B cell (primary cell): Measurements from ENCODE around the gene SESN3. TPM values are rescaled to one million over a fixed set of nuclear protein-coding genes. Genes with fewer than 3 reads are reported as not detected.
A peak's percentile ranks its signal among the peaks of the same experiment; 100 is the strongest.

Experiments
- ATAC-seq: fragments of 200-7000 bp; cut with Tn5 transposase; one replicate; pipeline ENCODE4 v1.10.0; 2021; ENCODE audit warnings: low read depth, mild to moderate bottlenecking, moderate number of reproducible peaks, moderate library complexity
- CTCF ChIA-PET: fragments of 350-600 bp; sonication (Branson Sonifier 250); formaldehyde crosslinking; loops from one replicate; lab custom pipeline; 2021; ENCODE audit warnings: antibody characterized with exemption, inconsistent platforms; lab: Charles Lee
- POLR2A ChIA-PET: fragments of 350-600 bp; sonication (Branson Sonifier 250); formaldehyde crosslinking; loops from one replicate; lab custom pipeline; 2021; ENCODE audit warnings: antibody characterized with exemption; lab: Charles Lee
- DNase-seq: peaks from one replicate; pipeline ENCODE4 v3.0.0; 2013
- H2AFZ ChIP-seq: 2 replicates; pipeline ENCODE4 v1.6.1; 2012; ENCODE audit warnings: mild to moderate bottlenecking, low read depth, low read length; ENCODE audit not compliant: insufficient read depth, poor library complexity, severe bottlenecking
- H3K27ac ChIP-seq, 2 donors: 1 replicate in 1 of 2; 2 replicates in 1 of 2; pipeline ENCODE4 v1.5.1; 2012 to 2013; ENCODE audit warnings: low read length in 2 of 2, mild to moderate bottlenecking in 2 of 2, moderate library complexity in 1 of 2
- H3K27me3 ChIP-seq, 4 experiments: fragments of 200-600 bp in 1 of 4; sonication (generic) in 1 of 4; replicated peaks in 1 of 4; 1 replicate in 2 of 4; 2 replicates in 2 of 4; pipeline versions ENCODE4 v1.6.1 to v1.7.0; 2013 to 2016; ENCODE audit warnings: low read length in 3 of 4, mild to moderate bottlenecking in 2 of 4, mixed read lengths in 1 of 4, moderate library complexity in 1 of 4; ENCODE audit not compliant: insufficient read depth in 4 of 4, control insufficient read depth in 3 of 4; ENCODE audit errors: control extremely low read depth in 1 of 4
- H3K36me3 ChIP-seq, 2 experiments: replicated peaks in 1 of 2; 1 replicate in 1 of 2; 2 replicates in 1 of 2; pipeline versions ENCODE4 v1.6.1 to v1.7.1; 2013; ENCODE audit warnings: low read length in 1 of 2; ENCODE audit not compliant: insufficient read depth in 2 of 2, control insufficient read depth in 1 of 2; ENCODE audit errors: control extremely low read depth in 1 of 2, extremely low read depth in 1 of 2
- H3K4me1 ChIP-seq, 2 donors: fragments of 200-600 bp in 1 of 2; sonication (generic) in 1 of 2; 1 replicate in 1 of 2; 2 replicates in 1 of 2; pipeline versions ENCODE4 v1.5.1 to v1.6.1; 2013 to 2017; ENCODE audit warnings: low read length in 2 of 2; ENCODE audit not compliant: control insufficient read depth in 2 of 2, insufficient read depth in 2 of 2
- H3K4me2 ChIP-seq: replicated peaks from 2 replicates; pipeline ENCODE3; 2012; ENCODE audit warnings: mild to moderate bottlenecking, low read depth, low read length; ENCODE audit not compliant: poor library complexity, severe bottlenecking
- H3K4me3 ChIP-seq, 5 experiments: fragments of 200-600 bp in 1 of 5; sonication (generic) in 1 of 5; 1 replicate in 3 of 5; 2 replicates in 2 of 5; pipeline versions ENCODE4 v1.5.1 to v1.7.0; 2011 to 2016; ENCODE audit warnings: low read length in 4 of 5, mild to moderate bottlenecking in 4 of 5, low read depth in 2 of 5, control low read depth in 1 of 5, moderate library complexity in 1 of 5; ENCODE audit not compliant: insufficient read depth in 1 of 5; ENCODE audit errors: control extremely low read depth in 1 of 5, extremely low read depth in 1 of 5
- H3K79me2 ChIP-seq: fragments of 200-600 bp; sonication (generic); one replicate; pipeline ENCODE4 v1.6.0; 2016; ENCODE audit warnings: low read length; ENCODE audit not compliant: control insufficient read depth, insufficient read depth
- H3K9ac ChIP-seq: fragments of 200-600 bp; sonication (generic); 2 replicates; pipeline ENCODE4 v1.6.1; 2017; ENCODE audit warnings: mild to moderate bottlenecking, low read length, moderate library complexity
- H3K9me3 ChIP-seq, 3 donors: one replicate each; pipeline versions ENCODE4 v1.6.1 to v1.7.1; 2013; ENCODE audit warnings: low read length in 2 of 3; ENCODE audit not compliant: control insufficient read depth in 2 of 3, insufficient read depth in 1 of 3; ENCODE audit errors: control extremely low read depth in 1 of 3
- H4K20me1 ChIP-seq: 2 replicates; pipeline ENCODE4 v1.6.0; 2012; ENCODE audit warnings: mild to moderate bottlenecking, low read length; ENCODE audit not compliant: insufficient read depth, control insufficient read depth, poor library complexity, severe bottlenecking
- H3K27ac Mint-ChIP-seq: one replicate; pipeline ENCODE4 v1.8.0; 2021; ENCODE audit warnings: mixed read lengths
- H3K27me3 Mint-ChIP-seq: one replicate; pipeline ENCODE4 v1.8.0; 2021; ENCODE audit warnings: mixed read lengths
- H3K4me1 Mint-ChIP-seq: one replicate; pipeline ENCODE4 v1.8.0; 2021; ENCODE audit warnings: mixed read lengths
- H3K4me3 Mint-ChIP-seq: one replicate; pipeline ENCODE4 v1.8.0; 2021; ENCODE audit warnings: mixed read lengths
- H3K9me3 Mint-ChIP-seq: one replicate; pipeline ENCODE4 v1.8.0; 2022; ENCODE audit warnings: mixed read lengths; ENCODE audit not compliant: insufficient read depth
- EZH2 ChIP-seq: IDR thresholded peaks from 2 replicates; pipeline ENCODE4 v1.6.1; 2012; ENCODE audit warnings: borderline replicate concordance, low read depth, mild to moderate bottlenecking, moderate library complexity, low read length; ENCODE audit not compliant: insufficient read depth, poor library complexity, severe bottlenecking
- WGBS: methylation state at CpG from one replicate; pipeline ENCODE4 v1.1.5; 2013; ENCODE audit warnings: missing lambda C conversion rate; ENCODE audit not compliant: insufficient coverage; 5-methylcytosine and 5-hydroxymethylcytosine counted together
- intact Hi-C: fragments of 100-400 bp; cut with micrococcal nuclease; formaldehyde crosslinking; loops from one replicate; pipeline ENCODE4 v1.10.0; 2022
- polyA plus RNA-seq: library from polyadenylated mRNA; depleted of rRNA; stranded (reverse); fragments of >200 nt; gene quantifications from 2 replicates; pipeline ENCODE4 v1.2.3, GENCODE V29; 2012
- total RNA-seq, 2 donors: library from RNA; stranded (reverse); fragments of 120-200 nt in 1 of 2; gene quantifications; 1 replicate in 1 of 2; 2 replicates in 1 of 2; pipeline versions ENCODE4 v1.2.3 to v1.2.4, GENCODE V29; 2013 to 2022
- TF ChIP-seq, protein P1 (sequence below): fragments of 200-600 bp; IDR thresholded peaks from one replicate; pipeline ENCODE4 v1.8.0; 2022; ENCODE audit warnings: antibody characterized with exemption, mild to moderate bottlenecking

SESN3 gene
- total and polyA plus RNA-seq, 2 donors (not counting 1 experiment from before 2014, with no cell fraction given) = 10.1 to 519 TPM

GRCh38 chr11:95152876-95153856, 77.8 kb downstream of the SESN3 start:
- 3% methylated on average over 7 of the region's 10 CpGs for WGBS
- peak overlapping the region; percentile 69 for H3K9ac ChIP-seq
- no peak for TF ChIP-seq EZH2
- TF ChIP-seq, protein P1, sequence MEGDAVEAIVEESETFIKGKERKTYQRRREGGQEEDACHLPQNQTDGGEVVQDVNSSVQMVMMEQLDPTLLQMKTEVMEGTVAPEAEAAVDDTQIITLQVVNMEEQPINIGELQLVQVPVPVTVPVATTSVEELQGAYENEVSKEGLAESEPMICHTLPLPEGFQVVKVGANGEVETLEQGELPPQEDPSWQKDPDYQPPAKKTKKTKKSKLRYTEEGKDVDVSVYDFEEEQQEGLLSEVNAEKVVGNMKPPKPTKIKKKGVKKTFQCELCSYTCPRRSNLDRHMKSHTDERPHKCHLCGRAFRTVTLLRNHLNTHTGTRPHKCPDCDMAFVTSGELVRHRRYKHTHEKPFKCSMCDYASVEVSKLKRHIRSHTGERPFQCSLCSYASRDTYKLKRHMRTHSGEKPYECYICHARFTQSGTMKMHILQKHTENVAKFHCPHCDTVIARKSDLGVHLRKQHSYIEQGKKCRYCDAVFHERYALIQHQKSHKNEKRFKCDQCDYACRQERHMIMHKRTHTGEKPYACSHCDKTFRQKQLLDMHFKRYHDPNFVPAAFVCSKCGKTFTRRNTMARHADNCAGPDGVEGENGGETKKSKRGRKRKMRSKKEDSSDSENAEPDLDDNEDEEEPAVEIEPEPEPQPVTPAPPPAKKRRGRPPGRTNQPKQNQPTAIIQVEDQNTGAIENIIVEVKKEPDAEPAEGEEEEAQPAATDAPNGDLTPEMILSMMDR = no peak
- H2AFZ ChIP-seq = peak overlapping the region; percentile 81
- no peaks in the 10 kb centered on the region for H3K36me3 ChIP-seq
- ATAC-seq (no peak), DNase-seq (peak; percentile 64)
- H3K4me1 ChIP-seq = peaks cover 28 to 43% of the 10 kb centered on the region in 2 donors
- peak overlapping the region in 4 of 5 experiments; percentile 36 to 62 (median 50) for H3K4me3 ChIP-seq
- no peaks in the 10 kb centered on the region for H3K79me2 ChIP-seq
- no peaks in the 10 kb centered on the region for H3K27me3 ChIP-seq
- peak overlapping the region; percentile 72 for H3K4me2 ChIP-seq
- intact Hi-C loops = loop anchor here (2.0 to 10.0 kb wide), 5 partner anchors 14 to 1242 kb away; partner anchors contain the start of genes JRKL and MAML2
- Mint-ChIP-seq H3K4me3 (peak overlapping the region; percentile 95), H3K27me3 (no peaks in the 10 kb centered on the region), H3K9me3 (no peaks in the 10 kb centered on the region), H3K27ac (peak overlapping the region; percentile 95), H3K4me1 (peaks cover 46% of the 10 kb centered on the region)
- CTCF ChIA-PET = interaction anchor here (0.5 to 9.0 kb wide), 36 partner anchors 11 to 1273 kb away, joined by 3 to 207 read pairs (median 4); partner anchors contain the start of genes FAM76B, SESN3 and SRSF8
- peak overlapping the region; percentile 68 to 79 for H3K27ac ChIP-seq
- POLR2A ChIA-PET = interaction anchor here (0.5 to 3.3 kb wide), 10 partner anchors 8 to 637 kb away, joined by 3 to 18 read pairs (median 4); partner anchors contain the start of genes CEP57, CWC15, FAM76B and KDM4D
- peaks cover 0 to under 1% (median 0%) of the 10 kb centered on the region in 3 donors for H3K9me3 ChIP-seq
- no peaks in the 10 kb centered on the region for H4K20me1 ChIP-seq
